ENCODE results near the gene ARL6IP4.
A peak's percentile ranks its signal among the peaks of the same experiment; 100 is the strongest.

ARL6IP4 gene

DNA sequence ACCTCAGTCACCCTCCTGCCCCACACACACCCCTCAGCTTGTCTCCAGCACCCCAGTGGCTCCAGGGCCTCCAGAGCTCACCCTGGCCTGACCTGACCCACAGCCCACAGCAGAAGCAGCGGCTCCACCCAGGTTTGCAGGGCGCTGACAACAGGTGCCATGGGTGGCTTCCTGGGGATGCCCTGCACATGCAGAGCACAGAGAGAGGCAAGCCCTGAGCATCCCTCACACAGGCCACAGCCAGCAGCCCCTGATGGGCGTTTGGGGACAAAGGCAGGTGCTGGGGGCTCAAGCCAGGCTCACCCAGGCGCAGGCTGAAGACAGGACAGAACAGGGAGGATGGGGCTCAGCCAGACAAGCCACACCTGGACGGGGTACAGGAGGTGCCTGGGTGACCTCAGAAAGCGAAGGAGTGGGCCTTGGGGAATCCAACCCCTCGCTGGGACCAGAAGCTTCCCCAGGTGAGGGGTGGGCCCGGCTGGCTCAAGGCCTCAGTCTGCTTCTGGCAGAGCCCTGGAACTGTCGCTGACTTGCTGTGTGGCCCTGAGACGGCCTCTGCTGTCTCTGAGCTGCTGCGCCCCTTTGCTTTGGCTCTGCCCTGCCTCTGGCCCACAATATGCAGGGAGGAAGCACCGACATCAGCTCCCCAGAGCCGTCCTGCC is 10.6 kb downstream of the ARL6IP4 start:
- H3K36me3 ChIP-seq, result peaks cover 0 to 56% (median 24%) of the 10 kb centered on the region in 3 donors
- peaks cover 0 to 12% (median 0%) of the 10 kb centered on the region in 4 donors for H3K4me1 ChIP-seq
- TF ChIP-seq, protein P1, sequence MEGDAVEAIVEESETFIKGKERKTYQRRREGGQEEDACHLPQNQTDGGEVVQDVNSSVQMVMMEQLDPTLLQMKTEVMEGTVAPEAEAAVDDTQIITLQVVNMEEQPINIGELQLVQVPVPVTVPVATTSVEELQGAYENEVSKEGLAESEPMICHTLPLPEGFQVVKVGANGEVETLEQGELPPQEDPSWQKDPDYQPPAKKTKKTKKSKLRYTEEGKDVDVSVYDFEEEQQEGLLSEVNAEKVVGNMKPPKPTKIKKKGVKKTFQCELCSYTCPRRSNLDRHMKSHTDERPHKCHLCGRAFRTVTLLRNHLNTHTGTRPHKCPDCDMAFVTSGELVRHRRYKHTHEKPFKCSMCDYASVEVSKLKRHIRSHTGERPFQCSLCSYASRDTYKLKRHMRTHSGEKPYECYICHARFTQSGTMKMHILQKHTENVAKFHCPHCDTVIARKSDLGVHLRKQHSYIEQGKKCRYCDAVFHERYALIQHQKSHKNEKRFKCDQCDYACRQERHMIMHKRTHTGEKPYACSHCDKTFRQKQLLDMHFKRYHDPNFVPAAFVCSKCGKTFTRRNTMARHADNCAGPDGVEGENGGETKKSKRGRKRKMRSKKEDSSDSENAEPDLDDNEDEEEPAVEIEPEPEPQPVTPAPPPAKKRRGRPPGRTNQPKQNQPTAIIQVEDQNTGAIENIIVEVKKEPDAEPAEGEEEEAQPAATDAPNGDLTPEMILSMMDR (IDR thresholded peaks at IDR 0.05), result no peak
- H3K4me3 ChIP-seq, result no peak overlapping the region
- H3K27ac ChIP-seq, result no peak overlapping the region
- intact Hi-C loops (cut with DNase I; ENCODE audit: low total_unique reads), result no loop called here
- no peaks in the 10 kb centered on the region for H3K27me3 ChIP-seq
- H3K9me3 ChIP-seq, result no peaks in the 10 kb centered on the region
- no peak for DNase-seq

DNA sequence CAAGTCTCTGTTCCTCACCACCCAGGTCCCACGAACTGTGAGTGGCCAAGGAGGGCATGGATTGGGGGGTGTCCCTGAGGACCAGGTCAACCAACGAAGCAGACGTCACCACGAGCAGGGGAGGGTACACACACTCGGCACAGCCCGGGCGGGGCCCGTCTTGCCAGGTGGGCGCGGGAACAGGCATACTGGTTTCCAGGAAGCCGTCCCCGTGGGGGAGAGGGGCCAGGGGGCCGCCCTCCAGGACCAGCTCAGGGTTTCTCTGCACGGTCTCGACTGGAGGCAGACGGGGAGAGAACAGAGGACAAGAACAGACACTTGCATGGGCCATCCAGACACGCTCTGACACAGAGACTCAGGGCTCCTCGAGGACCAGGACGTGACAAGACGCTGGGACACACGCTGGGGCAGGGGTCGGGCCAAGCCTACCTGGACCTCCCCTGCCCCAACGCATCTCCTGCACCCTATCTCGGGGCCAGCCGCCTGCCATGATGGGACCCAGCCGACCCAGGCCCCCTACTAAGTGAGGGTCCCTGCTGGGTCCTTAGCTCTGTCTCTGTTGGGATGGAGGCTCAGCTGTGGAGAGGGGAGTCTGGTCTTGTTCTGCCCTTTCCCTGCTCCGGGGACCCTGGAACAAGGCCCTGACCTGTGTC is 11.3 kb downstream of the ARL6IP4 start:
- no peak overlapping the region for H3K4me3 ChIP-seq
- TF ChIP-seq, protein P1 (IDR thresholded peaks at IDR 0.05), result no peak
- intact Hi-C loops (cut with DNase I; ENCODE audit: low total_unique reads), result no loop called here
- H3K9me3 ChIP-seq, result no peaks in the 10 kb centered on the region
- H3K4me1 ChIP-seq, result peaks cover 0 to 14% (median 0%) of the 10 kb centered on the region in 4 donors
- DNase-seq, result peak in 1 of 2 donors; percentile 62
- no peaks in the 10 kb centered on the region for H3K27me3 ChIP-seq
- peaks cover 0 to 49% (median 23%) of the 10 kb centered on the region in 3 donors for H3K36me3 ChIP-seq
- H3K27ac ChIP-seq, result no peak overlapping the region

DNA sequence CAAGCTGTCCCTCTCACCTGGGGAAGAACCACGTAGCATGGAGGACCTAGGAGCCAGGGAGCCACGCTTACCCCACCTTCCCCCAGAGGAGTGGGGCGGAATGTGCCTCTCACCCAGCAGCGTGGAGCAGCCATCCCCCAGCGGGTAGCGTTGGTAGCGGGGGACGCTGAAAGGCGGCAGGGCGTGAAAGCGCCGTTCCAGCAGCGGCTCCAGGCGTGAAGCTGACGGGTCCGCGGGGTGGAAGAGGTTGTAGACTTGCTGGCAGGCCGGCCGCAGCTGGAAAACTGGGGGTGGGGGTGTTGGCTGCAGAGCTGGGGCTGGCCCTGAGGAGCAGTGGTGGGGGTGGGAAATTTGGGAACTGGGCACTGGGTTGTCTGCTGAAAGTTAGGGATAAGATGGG is 11.9 kb downstream of the ARL6IP4 start:
- peak in 1 of 2 donors; percentile 55 for DNase-seq
- TF ChIP-seq, protein P1 (IDR thresholded peaks at IDR 0.05), result no peak
- intact Hi-C loops (cut with DNase I; ENCODE audit: low total_unique reads), result no loop called here

DNA sequence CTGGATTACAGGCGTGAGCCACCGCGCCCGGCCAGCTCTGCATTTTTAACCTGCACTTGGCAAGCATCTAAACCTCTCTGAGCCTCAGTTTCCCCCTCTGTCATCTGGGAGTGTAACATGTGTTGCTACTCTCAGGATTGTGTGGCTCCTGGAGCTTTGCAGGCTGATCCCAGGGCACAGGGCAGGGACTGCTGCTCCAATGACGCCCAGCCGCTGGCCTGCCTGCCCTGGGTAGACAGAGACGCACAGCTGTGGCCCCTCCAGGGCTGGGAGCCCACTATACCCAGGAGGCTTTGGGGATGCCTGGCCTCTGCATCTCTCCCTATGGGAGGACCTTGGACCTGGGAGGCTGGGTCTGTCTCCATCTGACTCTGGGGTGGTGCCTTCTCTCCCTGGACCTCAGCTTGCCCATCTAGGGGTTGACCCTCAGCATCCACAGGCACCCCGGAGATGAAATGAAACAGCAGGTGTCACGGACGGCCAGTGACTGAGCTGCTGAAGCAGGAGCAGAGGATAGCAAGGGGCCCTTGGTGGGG is 13.7 kb downstream of the ARL6IP4 start:
- H3K27me3 ChIP-seq, result no peaks in the 10 kb centered on the region
- H3K27ac ChIP-seq, result no peak overlapping the region
- no peak for DNase-seq
- H3K36me3 ChIP-seq, result peaks cover 0 to 26% (median 8%) of the 10 kb centered on the region in 3 donors
- H3K4me1 ChIP-seq, result peaks cover 0 to 14% (median 0%) of the 10 kb centered on the region in 4 donors
- no peak overlapping the region for H3K4me3 ChIP-seq
- intact Hi-C loops (cut with DNase I; ENCODE audit: low total_unique reads), result no loop called here
- H3K9me3 ChIP-seq, result no peaks in the 10 kb centered on the region
- TF ChIP-seq, protein P1 (IDR thresholded peaks at IDR 0.05), result no peak

More for the DNA sequence above, 11.9 kb downstream of the ARL6IP4 start:
- H3K4me3 ChIP-seq, result no peak overlapping the region
- H3K36me3 ChIP-seq, result peaks cover 0 to 43% (median 17%) of the 10 kb centered on the region in 3 donors
- H3K27me3 ChIP-seq, result no peaks in the 10 kb centered on the region
- no peaks in the 10 kb centered on the region for H3K9me3 ChIP-seq
- peaks cover 0 to 14% (median 0%) of the 10 kb centered on the region in 4 donors for H3K4me1 ChIP-seq
- no peak overlapping the region for H3K27ac ChIP-seq

DNA sequence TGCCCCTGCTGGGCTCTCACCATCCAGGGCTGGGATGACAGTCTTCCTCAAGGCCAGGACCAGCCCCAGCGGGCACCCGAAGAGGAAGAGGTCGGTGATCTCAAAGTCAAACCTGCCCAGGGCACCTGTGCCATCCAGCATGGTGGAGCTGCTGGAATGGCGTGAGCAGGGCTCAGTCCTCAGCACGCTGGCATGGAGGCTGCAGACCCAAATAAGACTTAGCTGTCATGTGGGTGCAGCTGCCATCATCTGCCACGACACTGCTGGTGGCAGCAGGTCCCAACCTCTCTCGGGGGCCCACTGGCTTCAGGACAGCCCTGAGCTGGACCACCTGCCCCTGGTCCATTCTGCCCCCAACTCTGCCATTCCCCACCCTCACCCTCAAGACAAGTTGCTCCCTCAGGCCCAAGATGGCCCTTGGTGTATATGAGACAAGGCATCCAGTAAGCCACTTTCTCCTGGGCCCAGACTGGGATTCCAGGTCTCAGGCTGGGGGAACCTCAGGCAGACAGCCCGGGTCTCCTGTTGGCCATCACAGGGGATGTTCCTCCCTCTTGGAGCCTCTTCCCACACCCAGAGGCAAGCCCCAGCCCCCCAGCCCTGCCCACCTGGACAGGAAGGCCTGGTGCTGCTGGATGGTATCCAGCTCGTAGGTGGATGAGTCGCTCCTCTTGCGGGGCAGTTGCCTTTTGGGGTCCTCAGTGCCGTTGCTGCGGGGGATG is 14.5 kb downstream of the ARL6IP4 start:
- Histone ChIP-seq H3K27me3 (no peaks in the 10 kb centered on the region), H3K27ac (no peak overlapping the region), H3K9me3 (no peaks in the 10 kb centered on the region), H3K4me3 (no peak overlapping the region), H3K4me1 (peaks cover 0 to 14% (median 0%) of the 10 kb centered on the region in 4 donors), H3K36me3 (peaks cover 0 to 29% (median 8%) of the 10 kb centered on the region in 3 donors)
- intact Hi-C loops (cut with DNase I; ENCODE audit: low total_unique reads), result no loop called here
- DNase-seq, result peak in 1 of 2 donors; percentile 59
- TF ChIP-seq, protein P1 (IDR thresholded peaks at IDR 0.05), result no peak

Measured in tibial artery (tissue), 4 donors.